GM21723 (cell line): Measurements from ENCODE around the gene PNRC1.
"Not testable (repeated sequence)": the region's sequence is repeated elsewhere in the genome, so short reads cannot be mapped to it uniquely, and the experiment has no call there.

Experiments used
- ATAC-seq: cut with Tn5 transposase; IDR thresholded peaks from one replicate; pipeline ENCODE4 v1.9.1; 2021; ENCODE audit warnings: mild to moderate bottlenecking, moderate library complexity; ENCODE audit not compliant: unreplicated experiment

The PNRC1 gene

DNA sequence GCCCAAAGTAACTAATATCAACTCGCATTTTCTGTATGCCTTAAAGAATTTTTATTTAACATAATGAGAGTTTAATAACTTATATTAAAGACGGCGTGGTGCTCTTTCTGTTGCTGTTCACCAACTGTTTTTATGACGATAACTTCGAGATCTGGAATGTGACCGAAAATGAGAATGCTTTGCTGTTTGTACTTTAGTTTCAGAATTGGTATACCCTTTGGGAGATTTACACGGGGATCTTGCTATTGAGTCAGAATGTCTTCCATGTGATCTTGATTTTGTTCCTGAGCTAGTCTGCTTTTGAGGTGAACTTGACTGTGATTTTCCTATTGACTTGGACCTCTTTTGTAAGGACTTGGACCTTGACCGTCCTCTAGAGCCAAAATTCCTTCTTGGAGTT is 17.9 kb downstream of the PNRC1 start:
- no peak for ATAC-seq

GRCh38 chr6:89100114-89100513 is 19.6 kb downstream of the PNRC1 start:
- no peak for ATAC-seq

DNA sequence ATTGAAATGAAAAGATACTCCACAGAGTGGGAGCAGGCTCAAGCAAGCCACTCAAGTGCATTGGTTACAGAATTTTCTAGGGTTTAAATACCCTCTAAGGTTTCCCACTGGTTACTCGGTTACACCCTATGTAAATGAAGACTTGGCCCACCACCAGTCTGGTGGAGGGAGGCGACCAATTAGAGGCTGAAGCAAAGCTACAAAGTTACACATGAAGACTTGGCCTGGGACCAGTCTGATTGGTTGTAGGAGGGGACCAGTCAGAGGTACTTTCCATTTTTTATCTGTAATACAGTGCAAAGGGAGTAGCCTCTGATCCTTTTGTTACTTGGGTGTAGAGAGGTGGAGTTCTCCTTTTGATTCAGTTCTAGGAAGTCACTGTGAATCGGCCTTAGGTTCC is 29.7 kb downstream of the PNRC1 start:
- ATAC-seq, result no peak

- ATAC-seq, result no peak
Measured at GRCh38 chr6:89111933-89112332, 31.4 kb downstream of the PNRC1 start.

DNA sequence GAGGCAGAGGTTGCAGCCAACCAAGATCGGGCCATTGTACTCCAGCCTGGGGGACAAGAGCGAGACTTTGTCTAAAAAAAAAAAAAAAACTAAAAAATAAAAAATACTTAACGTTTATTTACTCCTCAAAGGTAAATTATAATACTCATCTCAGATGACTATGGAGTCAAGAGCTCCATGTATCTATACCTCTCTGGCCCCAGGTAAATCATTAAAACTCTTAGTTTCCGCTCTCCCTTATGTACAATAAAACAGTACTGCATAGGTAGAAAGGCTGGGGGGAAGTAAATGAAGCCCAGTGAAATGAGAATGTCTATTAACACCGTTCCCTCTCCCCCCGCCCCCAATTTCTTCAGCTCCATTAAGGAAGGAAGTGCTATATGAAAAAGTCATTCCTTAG is 36.2 kb downstream of the PNRC1 start:
- ATAC-seq, result no peak

- ATAC-seq, result peak; percentile 82
Measured at GRCh38 chr6:89117211-89118108, 36.9 kb downstream of the PNRC1 start, which contains the start of gene SRSF12. SRSF12 (minus strand) TSS chr6:89118071; CDS start chr6:89117887, 184 bp downstream.

DNA sequence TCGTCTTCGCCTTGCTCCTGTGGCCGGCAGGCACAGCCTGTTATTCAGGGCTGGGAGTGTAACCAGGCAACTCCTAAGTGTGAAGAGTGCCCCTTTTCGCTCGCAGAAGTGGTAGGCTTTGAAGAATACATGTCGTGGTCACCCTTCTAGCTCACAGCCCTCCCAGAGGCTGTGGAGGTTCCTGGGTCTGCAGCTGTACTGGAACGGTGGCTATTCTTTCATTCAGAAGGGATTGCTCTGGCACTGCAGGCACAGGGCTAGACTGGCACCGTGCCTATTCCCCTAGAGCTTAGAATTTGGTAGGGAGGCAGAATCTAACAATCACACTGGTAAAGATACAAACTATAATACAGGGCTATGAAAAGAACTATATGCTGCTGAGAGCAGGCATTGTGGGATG is 38.4 kb downstream of the PNRC1 start:
- ATAC-seq, result no peak

GRCh38 chr6:89120371-89120770 is 39.8 kb downstream of the PNRC1 start:
- ATAC-seq, result no peak

DNA sequence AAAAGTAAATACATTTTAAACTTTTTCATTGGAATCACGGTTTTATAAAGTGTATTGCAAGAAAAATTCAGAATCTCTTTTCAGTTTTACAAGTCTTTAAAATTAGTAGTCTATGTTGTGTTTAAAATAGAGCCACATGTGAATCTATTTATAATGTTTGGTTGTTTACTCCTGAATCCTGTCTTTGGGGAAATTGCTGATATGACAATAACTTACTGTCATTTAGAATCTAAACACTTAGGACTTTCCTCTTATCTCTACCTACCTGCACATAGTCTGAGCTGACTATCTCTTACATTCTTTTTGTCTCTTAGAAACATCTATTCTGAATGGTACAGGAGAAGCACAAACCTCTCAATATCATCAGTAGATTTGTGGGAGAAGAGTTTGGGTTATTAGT is 41.4 kb downstream of the PNRC1 start:
- no peak for ATAC-seq

GRCh38 chr6:89122625-89123024 is 42.1 kb downstream of the PNRC1 start:
- peak; percentile 66 for ATAC-seq

- ATAC-seq, result not testable (repeated sequence)
Measured at GRCh38 chr6:89128256-89128671, 47.7 kb downstream of the PNRC1 start.

DNA sequence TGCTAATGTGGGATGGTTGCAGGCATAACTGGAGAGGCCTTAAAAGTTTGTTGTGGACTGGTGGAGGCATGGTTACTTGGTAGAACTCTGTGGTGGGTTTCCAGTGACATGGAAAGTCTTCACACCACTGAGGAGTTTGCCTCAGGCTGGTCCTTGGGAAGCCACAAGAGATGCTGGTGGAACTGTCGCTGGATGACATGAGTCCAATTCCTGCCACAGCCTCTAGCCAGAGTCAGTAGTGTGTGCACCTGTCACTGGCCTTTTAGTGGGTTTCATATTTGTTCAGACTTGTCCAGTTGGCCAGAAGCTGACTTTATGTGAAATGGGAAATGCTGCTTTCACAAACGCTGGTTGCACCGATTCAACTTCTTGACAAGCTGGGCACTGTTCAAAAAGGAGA is 51.0 kb downstream of the PNRC1 start:
- ATAC-seq, result no peak

DNA sequence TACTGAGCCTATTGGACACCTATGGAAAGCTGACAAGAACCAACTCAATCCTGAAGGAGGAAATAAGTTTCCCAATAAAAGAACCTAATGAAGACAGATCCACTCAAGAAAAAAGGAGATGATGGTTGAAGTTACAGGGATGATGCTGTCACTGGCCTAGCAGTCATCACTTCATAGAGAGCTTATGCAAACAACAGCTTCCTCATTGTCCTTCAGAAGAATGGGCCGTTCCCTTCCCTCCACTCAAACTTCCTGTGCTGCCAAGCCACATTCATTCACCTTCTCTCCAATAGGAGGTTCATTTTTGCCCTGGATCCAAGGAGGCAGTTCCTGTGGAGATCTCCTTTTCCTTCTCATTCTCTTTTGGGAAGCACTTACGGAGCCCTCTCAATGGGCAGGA is 51.5 kb downstream of the PNRC1 start:
- ATAC-seq, result no peak

- ATAC-seq, result no peak
Measured at GRCh38 chr6:89133981-89134380, 53.4 kb downstream of the PNRC1 start.

DNA sequence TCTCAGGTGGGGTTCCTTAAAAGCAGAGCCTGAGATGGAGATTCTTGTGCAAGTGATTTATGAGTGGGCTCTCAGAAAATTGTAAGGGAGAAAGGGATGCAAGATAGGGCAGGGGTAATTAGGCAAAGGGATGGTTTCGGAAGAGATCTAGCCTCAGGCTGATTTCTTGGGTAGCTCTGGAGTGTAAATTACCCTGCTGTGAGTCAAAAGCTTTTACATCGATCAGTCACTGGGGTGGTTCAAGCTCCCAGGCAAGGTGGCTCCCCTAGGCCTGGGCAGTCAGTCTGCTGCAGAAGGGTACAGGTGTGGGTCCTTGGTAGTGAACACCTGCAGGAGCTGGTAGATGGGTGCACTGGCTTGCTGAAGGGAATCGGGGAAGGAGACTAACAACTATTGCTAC is 54.2 kb downstream of the PNRC1 start:
- no peak for ATAC-seq
